HepG2 (cell line): ENCODE data around the gene CFTR. TPM values are rescaled to one million over a fixed set of nuclear protein-coding genes. Genes with fewer than 3 reads are reported as not detected.

ENCODE experiments used
- ATAC-seq: fragments of 200-7000 bp; cut with Tn5 transposase; 3 replicates; pipeline ENCODE4 v1.9.1; 2020; ENCODE audit warnings: mild to moderate bottlenecking, moderate library complexity
- BruUV-seq: library from RNA; stranded (reverse); fragments of 400-500 nt; replicated peaks from 2 replicates; lab custom pipeline; 2021; lab: Mats Ljungman, UMichigan
- CTCF ChIA-PET: fragments of 300-600 bp; formaldehyde crosslinking; extraction: SDS; loops from one replicate; lab custom pipeline; 2021; ENCODE audit warnings: low total read pairs, inconsistent platforms, low intra/inter-chr PET ratio; lab: Yijun Ruan, JAX
- POLR2A ChIA-PET: fragments of 350-600 bp; sonication (Branson Sonifier 250); formaldehyde crosslinking; loops from one replicate; lab custom pipeline; 2020; ENCODE audit warnings: antibody characterized with exemption, inconsistent platforms; lab: Yijun Ruan, JAX
- DNase-seq: peaks from one replicate; pipeline ENCODE4 v3.0.0-alpha.2; 2015; ENCODE audit warnings: low spot score
- FAIRE-seq: peaks from 3 replicates; lab custom pipeline; 2011; peaks lifted over from hg19 to GRCh38; lab: Jason Lieb, UNC
- H2AFZ ChIP-seq: one replicate; pipeline ENCODE4 v1.6.1; 2011; ENCODE audit warnings: low read length, inconsistent platforms
- H3K27ac ChIP-seq: fragments of 300-600 bp; 3 replicates; pipeline ENCODE4 v1.8.0; 2011; ENCODE audit warnings: mixed run types, mild to moderate bottlenecking, mixed read lengths, low read length, inconsistent platforms; ENCODE audit not compliant: insufficient read depth; ENCODE audit errors: extremely low read length
- H3K27me3 ChIP-seq, 2 experiments: fragments of 200-600 bp in 1 of 2; 2 replicates in 1 of 2; 3 replicates in 1 of 2; pipeline versions ENCODE4 v1.6.0 to v1.8.0; 2011; ENCODE audit warnings: low read length in 2 of 2, mild to moderate bottlenecking in 2 of 2, moderate library complexity in 2 of 2, inconsistent platforms in 1 of 2; ENCODE audit not compliant: insufficient read depth in 2 of 2, control insufficient read depth in 1 of 2
- H3K36me3 ChIP-seq, 2 experiments: fragments of 200-600 bp in 1 of 2; replicated peaks in 1 of 2; 2 replicates in 1 of 2; 3 replicates in 1 of 2; pipeline versions ENCODE4 v1.5.1 to v1.8.0; 2011; ENCODE audit warnings: low read length in 2 of 2, inconsistent platforms in 1 of 2; ENCODE audit not compliant: insufficient read depth in 2 of 2, control insufficient read depth in 1 of 2
- H3K4me1 ChIP-seq: 2 replicates; pipeline ENCODE4 v1.5.1; 2012; ENCODE audit warnings: low read length, inconsistent platforms; ENCODE audit not compliant: insufficient read depth
- H3K4me2 ChIP-seq: 2 replicates; pipeline ENCODE4 v1.6.0; 2011; ENCODE audit warnings: low read depth, low read length, inconsistent platforms
- H3K4me3 ChIP-seq, 3 experiments: fragments of 200-600 bp in 1 of 3; sonication (generic), shearing (Covaris generic) in 1 of 3; replicated peaks in 1 of 3; 2 replicates each; pipeline ENCODE4 v1.5.1; 2011 to 2016; ENCODE audit warnings: low read length in 3 of 3, inconsistent platforms in 2 of 3, low read depth in 2 of 3, mild to moderate bottlenecking in 2 of 3, control low read depth in 1 of 3, mixed read lengths in 1 of 3; ENCODE audit not compliant: insufficient read depth in 1 of 3
- H3K79me2 ChIP-seq: one replicate; pipeline ENCODE4 v1.6.1; 2011; ENCODE audit warnings: low read length, inconsistent platforms; ENCODE audit not compliant: insufficient read depth
- H3K9ac ChIP-seq: 2 replicates; pipeline ENCODE4 v1.6.0; 2011; ENCODE audit warnings: mild to moderate bottlenecking, low read depth, low read length, inconsistent platforms; ENCODE audit not compliant: insufficient read depth
- H3K9me3 ChIP-seq: 2 replicates; pipeline ENCODE4 v1.5.1; 2012; ENCODE audit warnings: mild to moderate bottlenecking, low read length
- H4K20me1 ChIP-seq: 2 replicates; pipeline ENCODE4 v1.6.0; 2011; ENCODE audit warnings: inconsistent platforms, mild to moderate bottlenecking, low read length, moderate library complexity; ENCODE audit not compliant: insufficient read depth
- GATAD1 ChIP-seq: IDR thresholded peaks from 2 replicates; pipeline ENCODE4 v1.6.1; 2016; ENCODE audit warnings: missing genetic modification reagents, missing compliant biosample characterization
- HOXA5 ChIP-seq: sonication (generic); formaldehyde crosslinking; IDR thresholded peaks from 2 replicates; pipeline ENCODE4 v1.4.0; 2020; ENCODE audit warnings: missing genetic modification reagents
- MATR3 ChIP-seq: sonication (generic); formaldehyde crosslinking; IDR thresholded peaks from 2 replicates; pipeline ENCODE4 v1.4.0; 2020; ENCODE audit warnings: missing genetic modification reagents
- NR3C1 ChIP-seq: sonication (generic); formaldehyde crosslinking; IDR thresholded peaks from 2 replicates; pipeline ENCODE4 v1.4.0; 2020; ENCODE audit warnings: missing genetic modification reagents
- SOX5 ChIP-seq: IDR thresholded peaks from 2 replicates; pipeline ENCODE4 v1.6.1; 2016; ENCODE audit warnings: borderline replicate concordance
- SRSF1 ChIP-seq: fragments of 200-400 bp; formaldehyde crosslinking; optimal IDR thresholded peaks from 2 replicates; pipeline ENCODE3; 2017; ENCODE audit warnings: mild to moderate bottlenecking, low read depth, low read length, moderate library complexity
- TEAD2 ChIP-seq: sonication (generic); formaldehyde crosslinking; IDR thresholded peaks from 2 replicates; pipeline ENCODE4 v1.9.0; 2021; ENCODE audit warnings: missing genetic modification reagents
- ZNF3 ChIP-seq: IDR thresholded peaks from 2 replicates; pipeline ENCODE4 v1.7.0; 2017; ENCODE audit warnings: inconsistent platforms
- ZNF30 ChIP-seq: sonication (generic); formaldehyde crosslinking; IDR thresholded peaks from 2 replicates; pipeline ENCODE4 v1.5.0; 2020; ENCODE audit warnings: mild to moderate bottlenecking, missing genetic modification reagents
- ZNF317 ChIP-seq: sonication (generic); formaldehyde crosslinking; IDR thresholded peaks from 2 replicates; pipeline ENCODE4 v1.5.0; 2020; ENCODE audit warnings: mild to moderate bottlenecking, missing genetic modification reagents
- ZNF329 ChIP-seq: sonication (generic); formaldehyde crosslinking; IDR thresholded peaks from 2 replicates; pipeline ENCODE4 v1.9.0; 2021; ENCODE audit warnings: low read depth, mild to moderate bottlenecking, missing genetic modification reagents
- ZNF567 ChIP-seq: sonication (generic); formaldehyde crosslinking; IDR thresholded peaks from 2 replicates; pipeline ENCODE4 v1.8.1; 2023; ENCODE audit warnings: mild to moderate bottlenecking, missing genetic modification reagents, borderline replicate concordance
- ZNF629 ChIP-seq: sonication (generic); formaldehyde crosslinking; conservative IDR thresholded peaks from 2 replicates; pipeline ENCODE4 v1.5.0; 2020; ENCODE audit warnings: missing genetic modification reagents
- WGBS: methylation state at CpG from one replicate; pipeline ENCODE4 v1.1.6; 2017; ENCODE audit warnings: low lambda C conversion rate; 5-methylcytosine and 5-hydroxymethylcytosine counted together
- in situ Hi-C: cut with HindIII; loops from 2 replicates; pipeline ENCODE4 v1.10.0; 2017; ENCODE audit warnings: low pct_unique_long_range_greater_than_20kb; ENCODE audit not compliant: extremely low pct_ligation_motif_present
- intact Hi-C: fragments of 100-400 bp; cut with micrococcal nuclease; formaldehyde crosslinking; loops from one replicate; pipeline ENCODE4 v1.10.0; 2022; ENCODE audit not compliant: unreplicated experiment
- polyA plus RNA-seq, 8 experiments: library from polyadenylated mRNA; depleted of rRNA in 3 of 8; stranded (reverse) in 7 of 8; unstranded in 1 of 8; fragments of >200 nt; fragmentation: Illumina TruSeq in 4 of 8; extraction: Trizol in 4 of 8; gene quantifications; 2 replicates each; pipeline versions ENCODE4 v1.2.1 to v1.2.3, GENCODE V29; 2011 to 2016; ENCODE audit warnings: low read depth in 4 of 8, missing spikeins in 1 of 8, mixed read lengths in 1 of 8; ENCODE audit not compliant: insufficient read depth in 1 of 8
- total RNA-seq, 5 experiments: library from RNA; depleted of rRNA; stranded (reverse); fragments of >200 nt; fragmentation: Illumina TruSeq; extraction: Trizol; gene quantifications; 2 replicates each; pipeline ENCODE4 v1.2.3, GENCODE V29; 2016; ENCODE audit warnings: low read depth in 1 of 5

The CFTR gene
- total and polyA plus RNA-seq, 2 of the 13 experiments (the other 11 are each of a cell fraction or from before 2014, with no cell fraction given), result not detected

DNA sequence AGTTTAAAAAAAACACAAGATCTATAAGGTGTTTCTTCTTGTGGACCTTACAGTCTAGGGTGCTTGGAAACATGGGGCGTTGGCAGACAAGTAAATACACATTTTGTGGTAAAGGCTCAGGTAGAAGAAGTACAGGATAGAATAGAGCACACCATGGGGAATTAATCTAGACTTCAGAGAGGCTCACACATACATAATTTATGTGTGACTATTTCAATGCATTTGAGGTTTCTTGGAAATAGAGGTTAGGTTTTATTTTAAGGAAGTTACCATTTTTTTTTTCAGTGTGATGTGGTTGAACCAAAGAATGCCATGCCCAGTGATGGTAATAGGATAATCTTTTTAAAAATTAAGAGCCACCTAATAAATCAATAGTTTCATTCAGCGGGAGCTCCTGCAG is 12.8 kb downstream of the CFTR start:
- no peaks in the 10 kb centered on the region for H3K9me3 ChIP-seq
- H3K27me3 ChIP-seq, result no peaks in the 10 kb centered on the region
- H3K79me2 ChIP-seq, result no peaks in the 10 kb centered on the region
- POLR2A ChIA-PET, result no interaction called here
- WGBS, result 45% methylated on average over 2 of the region's 2 CpGs
- no TSS peak for BruUV-seq
- CTCF ChIA-PET, result no interaction called here
- H3K4me2 ChIP-seq, result no peak overlapping the region
- H3K4me3 ChIP-seq, result no peak overlapping the region
- TF ChIP-seq HOXA5 (CRISPR knock-in tag) (no peak), SOX5 (no peak), ZNF3 (no peak), MATR3 (CRISPR knock-in tag) (no peak), GATAD1 (no peak), ZNF567 (CRISPR knock-in tag) (no peak), NR3C1 (CRISPR knock-in tag) (no peak), SRSF1 (no peak), ZNF329 (CRISPR knock-in tag) (no peak), ZNF629 (CRISPR knock-in tag) (no peak), TEAD2 (CRISPR knock-in tag) (no peak)
- no peaks in the 10 kb centered on the region for H3K36me3 ChIP-seq
- DNase-seq (no peak), ATAC-seq (no peak), FAIRE-seq (no peak)
- H2AFZ ChIP-seq, result no peak overlapping the region
- in situ Hi-C loops, result no loop called here
- peaks cover 13% of the 10 kb centered on the region for H3K4me1 ChIP-seq
- intact Hi-C loops, result no loop called here
- no peak overlapping the region for H3K9ac ChIP-seq
- H3K27ac ChIP-seq, result no peak overlapping the region
- H4K20me1 ChIP-seq, result no peaks in the 10 kb centered on the region

DNA sequence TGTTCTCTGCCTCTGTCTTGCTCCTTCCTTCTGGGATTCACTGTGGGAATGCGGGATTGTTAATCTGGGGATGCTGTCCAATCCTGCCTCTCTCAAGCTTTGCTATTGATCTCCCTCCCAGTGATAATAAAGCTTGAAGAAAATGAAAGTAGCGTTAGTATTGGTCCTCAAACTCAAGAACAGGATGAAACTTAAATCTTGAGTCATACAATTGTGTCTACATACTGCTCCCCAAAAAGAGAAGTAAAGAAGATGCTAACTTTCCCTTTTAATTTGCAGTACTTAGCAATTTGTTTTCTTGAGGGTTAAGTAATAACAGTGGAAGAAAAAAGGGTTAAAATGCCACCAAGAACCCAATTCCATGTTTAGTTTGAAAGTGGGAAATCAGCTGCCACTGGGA is 13.6 kb downstream of the CFTR start:
- intact Hi-C loops (no loop called here), in situ Hi-C loops (no loop called here)
- Histone ChIP-seq H3K27ac (no peak overlapping the region), H3K9ac (no peak overlapping the region), H3K36me3 (no peaks in the 10 kb centered on the region), H3K4me3 (no peak overlapping the region), H3K4me2 (no peak overlapping the region), H3K4me1 (peaks cover 13% of the 10 kb centered on the region), H3K9me3 (no peaks in the 10 kb centered on the region), H4K20me1 (no peaks in the 10 kb centered on the region), H3K79me2 (no peaks in the 10 kb centered on the region), H3K27me3 (no peaks in the 10 kb centered on the region), H2AFZ (no peak overlapping the region)
- no TSS peak for BruUV-seq
- ATAC-seq (no peak), FAIRE-seq (no peak), DNase-seq (no peak)
- ChIA-PET POLR2A (no interaction called here), CTCF (no interaction called here)
- 23% methylated on average over 2 of the region's 2 CpGs for WGBS
- TF ChIP-seq ZNF30, result no peak
- TF ChIP-seq ZNF317 (CRISPR knock-in tag), result no peak
